ENCODE results near the gene SMIM45.

Gene SMIM45

DNA sequence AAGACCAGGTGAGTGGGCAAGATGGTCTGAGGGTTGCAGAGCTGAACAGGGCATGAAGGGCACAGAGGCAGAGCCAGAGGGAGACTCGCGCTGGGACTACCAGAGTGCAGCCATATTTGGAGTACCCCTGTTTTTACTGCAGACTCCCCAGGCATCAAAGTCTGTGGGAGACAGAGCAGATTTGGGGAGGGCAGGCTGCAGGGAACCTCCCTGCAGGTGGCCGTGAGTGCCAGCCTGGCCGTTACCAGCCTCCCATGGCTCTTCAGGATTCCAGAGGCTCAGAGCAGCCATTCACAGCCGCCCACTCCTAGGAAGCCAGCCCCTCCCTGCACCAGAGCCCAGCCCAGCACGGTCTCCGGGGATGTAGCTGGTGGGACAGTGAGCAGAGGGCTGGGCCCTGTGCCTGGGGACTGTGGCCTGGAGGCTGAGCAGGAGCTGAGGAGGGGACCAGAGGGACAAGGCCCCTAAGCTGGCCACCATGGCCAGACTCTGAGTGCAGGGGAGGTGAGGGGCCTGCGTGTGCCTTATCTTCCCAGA is 17.2 kb downstream of the SMIM45 start, which contains the start of gene SEPTIN3:
SEPTIN3 (plus strand) TSS at position 334 of the 537 bp plus-strand sequence. CDS start 2,050 bp downstream, outside the sequence.
- no peak for DNase-seq (ENCODE audit: low read depth, low spot score)

DNA sequence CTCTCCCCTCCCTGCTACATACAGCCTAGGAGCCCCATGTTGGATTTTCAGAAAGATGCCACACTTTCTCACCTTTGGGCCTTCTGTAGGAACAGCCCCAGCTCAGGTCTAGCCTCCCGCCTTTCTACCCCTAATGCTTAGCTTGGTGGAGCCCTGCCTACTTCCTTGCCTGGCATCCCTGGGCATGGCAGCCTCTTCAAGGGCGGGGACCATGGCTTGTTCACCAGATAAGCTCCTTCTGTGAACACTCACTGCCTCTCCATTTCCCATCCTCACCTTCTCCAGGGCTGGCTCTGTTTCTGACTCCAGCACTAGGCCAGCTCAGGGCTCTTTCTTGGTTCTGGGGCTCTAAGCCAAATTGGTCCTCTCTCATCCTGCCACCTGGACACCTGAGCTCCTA is 18.7 kb downstream of the SMIM45 start:
- no peak for DNase-seq (ENCODE audit: low read depth, low spot score)

DNA sequence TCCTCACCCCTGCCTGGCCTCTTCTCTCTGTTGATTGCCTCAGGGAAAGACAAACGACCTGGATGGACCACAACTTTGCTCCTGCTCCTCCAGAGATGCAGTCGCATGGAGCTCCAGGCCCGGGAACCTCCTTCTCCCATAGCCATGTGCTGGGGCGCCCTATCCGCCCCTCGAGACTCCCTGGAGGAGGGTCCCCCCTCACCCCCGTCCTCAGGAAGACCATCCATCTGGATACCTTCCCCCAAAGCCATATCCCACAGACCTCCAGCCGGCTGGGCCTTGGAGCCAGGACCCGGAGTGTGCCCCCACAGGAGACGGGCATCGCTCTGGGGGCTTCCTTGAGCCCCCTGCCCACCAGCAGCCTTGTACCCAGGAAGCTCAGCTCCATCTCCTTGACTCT is 19.5 kb downstream of the SMIM45 start:
- DNase-seq (ENCODE audit: low read depth, low spot score), result no peak

- DNase-seq (ENCODE audit: low read depth, low spot score), result no peak
These were observed 22.8 kb downstream of the SMIM45 start for GRCh38 chr22:41974691-41975290.

DNA sequence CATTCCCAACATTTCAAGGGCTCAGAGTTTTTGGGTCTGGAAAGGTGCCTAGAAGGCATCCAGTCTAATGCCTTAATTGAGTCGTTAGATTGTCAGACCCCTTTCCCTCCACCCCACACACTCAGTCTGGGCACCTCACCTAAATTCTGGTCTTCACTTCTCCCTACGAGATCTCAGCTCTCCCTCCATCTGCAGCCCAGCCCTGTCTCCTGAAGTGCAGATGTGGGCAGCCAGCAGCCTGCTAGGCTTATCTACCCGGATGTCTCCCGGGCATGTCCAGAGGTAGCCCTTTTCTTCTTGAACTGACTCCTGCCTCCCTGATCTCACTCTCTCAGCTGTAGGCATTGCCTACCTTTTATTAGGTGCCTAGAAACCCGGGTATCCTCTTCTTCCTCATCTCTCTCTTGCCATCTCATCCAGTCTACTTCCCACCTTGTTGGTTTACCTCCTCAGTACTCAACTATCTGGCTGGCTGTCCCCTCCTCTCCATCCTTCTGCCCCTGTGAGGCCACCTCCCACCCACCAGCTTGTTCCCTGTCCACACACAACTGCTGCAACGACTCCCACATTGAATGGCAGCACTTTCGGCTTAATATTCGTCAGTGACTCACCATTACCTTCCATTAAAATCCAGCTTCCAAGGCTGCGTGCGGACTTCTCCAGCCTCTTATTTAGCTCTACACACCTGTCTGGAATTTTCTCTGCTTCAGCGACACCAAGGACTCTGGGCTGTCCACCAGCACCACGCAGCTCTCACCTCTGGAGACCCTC is 23.5 kb downstream of the SMIM45 start:
- DNase-seq (ENCODE audit: low read depth, low spot score), result no peak

DNA sequence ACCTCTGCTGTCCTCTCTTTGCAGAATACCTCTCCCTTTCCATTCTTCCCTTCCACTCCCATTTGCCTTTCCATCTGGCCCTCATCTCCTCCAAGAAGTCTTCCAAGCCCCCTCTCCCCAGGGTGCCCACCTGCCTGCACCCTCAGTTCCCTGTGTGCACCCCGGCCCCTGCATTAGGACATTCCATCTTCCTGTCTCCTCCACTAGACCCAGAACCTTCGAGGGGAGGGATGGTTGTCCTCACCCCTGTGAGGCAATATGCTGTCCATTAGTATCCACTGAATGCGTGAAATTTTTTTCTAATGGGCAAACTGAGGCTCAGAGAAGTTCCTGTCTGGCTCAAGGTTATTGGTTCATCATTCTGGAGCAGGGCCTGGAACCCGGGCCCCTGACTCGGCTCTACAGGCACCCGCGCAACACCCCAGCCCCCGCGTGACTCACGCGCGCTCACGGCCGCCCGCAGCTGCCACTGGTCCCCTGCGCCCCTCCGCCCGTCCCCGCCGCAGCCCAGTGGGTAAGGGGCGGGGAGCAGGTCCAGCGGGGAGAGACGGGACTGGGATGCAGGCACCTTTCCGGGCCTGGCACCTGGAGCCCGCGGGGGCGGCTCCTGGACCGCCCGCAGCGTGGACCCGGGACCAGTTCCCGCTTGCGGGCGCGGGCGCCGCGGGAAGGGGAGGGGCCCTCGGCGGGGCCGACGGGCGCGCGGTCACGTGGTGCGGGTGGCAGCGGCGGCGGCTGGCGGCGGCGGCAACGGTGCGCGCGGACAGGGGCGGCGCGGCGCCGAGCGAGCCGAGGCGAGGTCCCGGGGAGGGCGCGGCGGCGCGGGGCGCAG is 24.3 kb downstream of the SMIM45 start:
- peak; percentile 48 for DNase-seq (ENCODE audit: low read depth, low spot score)

DNA sequence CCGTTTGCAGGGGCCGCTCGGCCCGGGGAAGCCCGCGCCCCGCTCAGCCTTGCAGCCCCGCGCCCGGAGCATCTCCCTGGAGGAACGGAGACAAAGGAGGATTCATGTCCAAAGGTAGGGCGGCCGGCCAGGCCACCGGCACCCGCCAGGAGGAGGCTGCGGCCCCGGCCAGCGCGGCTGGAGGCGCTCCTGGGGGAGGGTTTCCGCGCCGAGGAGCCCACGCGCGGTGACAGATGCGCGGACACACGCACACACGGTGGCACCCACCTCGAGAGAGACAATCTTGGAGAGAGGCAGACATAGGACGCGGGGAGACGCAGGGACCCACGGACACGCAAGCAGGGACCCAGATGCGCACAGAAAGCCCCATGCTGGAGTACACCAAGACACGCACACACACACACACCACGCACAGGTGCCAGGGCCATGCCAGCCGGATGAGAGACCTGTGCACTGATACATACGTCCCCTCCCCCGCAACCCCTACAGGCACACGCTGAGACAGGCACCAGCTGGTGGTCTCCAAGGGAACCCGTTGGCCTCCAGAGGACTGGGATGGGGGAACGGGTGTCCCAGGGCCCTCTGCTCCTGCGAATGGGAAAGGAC is 25.1 kb downstream of the SMIM45 start:
- peak; percentile 26 for DNase-seq (ENCODE audit: low read depth, low spot score)

DNA sequence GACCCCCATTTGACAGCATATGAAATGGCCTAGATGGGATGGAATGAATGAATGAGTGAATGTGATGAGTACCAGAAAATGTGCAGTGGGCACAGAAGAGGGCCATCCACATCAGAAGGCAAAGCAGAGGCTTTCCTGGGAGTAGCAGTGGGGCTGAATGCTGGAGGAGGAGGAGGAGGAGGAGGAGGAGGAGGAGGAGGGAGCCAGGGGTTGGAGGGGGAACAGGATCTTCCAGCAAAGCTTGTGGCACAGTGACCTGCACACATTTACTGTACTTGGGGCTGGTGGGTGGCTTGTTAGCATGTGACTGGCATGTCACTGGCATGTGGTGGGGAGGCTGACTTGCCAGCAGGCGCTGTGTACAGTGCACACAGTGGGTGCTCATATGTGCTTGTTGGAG is 26.8 kb downstream of the SMIM45 start:
- no peak for DNase-seq (ENCODE audit: low read depth, low spot score)

- no peak for DNase-seq (ENCODE audit: low read depth, low spot score)
These were observed 27.7 kb downstream of the SMIM45 start for GRCh38 chr22:41979423-41980250.

DNA sequence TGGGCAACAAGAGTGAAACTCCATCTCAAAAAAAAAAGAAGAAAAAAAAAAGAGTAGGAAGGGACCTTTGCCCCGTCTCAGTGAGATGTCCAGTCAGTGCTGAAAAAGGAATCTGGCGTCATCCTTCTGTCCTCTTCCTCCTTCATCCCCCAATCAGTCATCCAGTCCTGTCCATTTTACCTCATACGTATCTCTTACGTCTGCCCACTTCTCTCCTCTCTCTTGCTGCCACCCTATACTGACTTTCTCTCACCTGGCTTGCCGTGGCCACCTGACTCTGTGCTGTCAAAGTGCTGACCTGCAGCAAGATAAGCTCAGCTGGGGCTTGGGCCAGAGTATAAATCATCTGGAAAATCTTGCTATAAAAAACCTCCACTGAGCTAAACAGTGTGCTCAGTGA is 30.9 kb downstream of the SMIM45 start:
- DNase-seq (ENCODE audit: low read depth, low spot score), result no peak

GRCh38 chr22:41983513-41984405 is 31.8 kb downstream of the SMIM45 start:
- DNase-seq (ENCODE audit: low read depth, low spot score), result no peak

GRCh38 chr22:41987276-41987675 is 35.3 kb downstream of the SMIM45 start:
- no peak for DNase-seq (ENCODE audit: low read depth, low spot score)

DNA sequence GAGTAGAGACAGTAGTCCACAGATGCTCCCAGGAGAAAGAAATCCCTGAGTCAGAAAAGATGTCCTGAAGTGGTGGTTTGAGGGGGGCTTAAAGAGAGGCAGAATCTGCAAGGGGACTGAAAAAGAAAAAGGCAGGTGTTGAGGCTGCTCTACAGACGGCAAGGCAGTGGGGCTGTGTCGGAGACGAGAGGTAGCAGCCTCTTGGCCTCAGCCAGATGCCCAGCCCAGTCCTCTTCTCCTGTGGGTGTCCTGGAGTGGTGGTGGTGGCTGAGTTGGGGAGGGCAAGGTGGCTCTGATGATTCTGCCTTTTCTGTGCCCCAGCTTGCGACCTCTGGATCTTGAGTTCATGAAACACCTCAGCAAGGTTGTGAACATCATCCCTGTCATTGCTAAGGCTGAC is 37.3 kb downstream of the SMIM45 start:
- DNase-seq (ENCODE audit: low read depth, low spot score), result no peak

- DNase-seq (ENCODE audit: low read depth, low spot score), result no peak
These were observed 39.2 kb downstream of the SMIM45 start for GRCh38 chr22:41991111-41991510.

DNA sequence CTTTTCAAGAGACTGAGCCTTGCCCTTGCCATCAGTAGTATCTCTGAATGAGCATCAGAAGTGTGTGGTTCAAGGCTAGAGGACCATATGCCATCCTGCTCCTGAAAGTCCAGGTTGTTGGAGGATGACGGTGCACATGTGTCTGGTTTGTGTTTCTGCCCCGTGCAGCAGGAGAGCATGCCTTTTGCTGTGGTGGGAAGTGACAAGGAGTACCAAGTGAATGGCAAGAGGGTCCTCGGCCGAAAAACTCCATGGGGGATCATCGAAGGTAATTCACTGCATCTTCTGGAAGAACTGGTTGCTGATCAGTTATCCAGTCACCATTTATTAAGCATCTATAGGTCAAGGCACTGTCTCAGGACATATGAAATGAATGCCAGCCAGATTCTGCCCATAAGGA is 40.5 kb downstream of the SMIM45 start:
- DNase-seq (ENCODE audit: low read depth, low spot score), result no peak

DNA sequence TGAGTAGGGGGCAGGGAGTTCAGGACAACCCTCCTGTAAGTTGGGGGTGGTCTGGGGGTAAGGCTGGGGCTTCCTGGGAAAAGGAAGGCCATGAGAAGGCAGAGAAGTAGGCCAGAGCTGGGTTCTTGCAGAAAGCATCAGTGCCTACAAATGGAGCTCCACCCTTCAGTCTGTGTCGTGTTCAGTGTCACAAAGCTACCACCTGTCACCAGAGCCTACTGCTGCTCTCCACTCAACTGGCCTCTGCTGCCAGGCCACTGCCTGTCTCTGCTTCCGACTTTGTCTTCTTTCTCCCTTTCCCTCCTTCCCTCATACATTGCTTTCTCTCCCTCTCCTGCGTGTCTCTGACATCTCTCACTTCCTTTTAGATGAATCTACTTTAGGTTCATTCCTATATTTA is 43.3 kb downstream of the SMIM45 start:
- no peak for DNase-seq (ENCODE audit: low read depth, low spot score)

DNA sequence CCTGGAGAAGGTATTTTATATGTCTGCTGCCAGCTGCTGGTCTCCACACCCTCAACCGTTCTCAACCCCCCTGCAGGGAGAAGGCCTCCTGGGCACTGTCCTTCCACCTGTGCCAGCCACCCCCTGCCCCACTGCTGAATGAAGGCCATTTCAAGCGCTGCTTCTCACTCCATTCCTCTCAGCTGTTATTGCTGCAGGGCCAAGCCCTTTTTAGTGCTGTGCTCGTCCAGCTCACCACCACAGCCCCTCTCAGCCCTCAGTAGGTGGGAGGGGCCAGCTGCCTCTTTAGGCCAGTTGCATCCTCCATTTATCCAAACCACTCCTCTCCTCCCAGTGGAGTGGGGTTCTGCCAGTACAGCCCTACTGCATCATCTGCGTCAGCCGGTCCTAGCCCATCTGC is 44.9 kb downstream of the SMIM45 start:
- DNase-seq (ENCODE audit: low read depth, low spot score), result no peak

DNA sequence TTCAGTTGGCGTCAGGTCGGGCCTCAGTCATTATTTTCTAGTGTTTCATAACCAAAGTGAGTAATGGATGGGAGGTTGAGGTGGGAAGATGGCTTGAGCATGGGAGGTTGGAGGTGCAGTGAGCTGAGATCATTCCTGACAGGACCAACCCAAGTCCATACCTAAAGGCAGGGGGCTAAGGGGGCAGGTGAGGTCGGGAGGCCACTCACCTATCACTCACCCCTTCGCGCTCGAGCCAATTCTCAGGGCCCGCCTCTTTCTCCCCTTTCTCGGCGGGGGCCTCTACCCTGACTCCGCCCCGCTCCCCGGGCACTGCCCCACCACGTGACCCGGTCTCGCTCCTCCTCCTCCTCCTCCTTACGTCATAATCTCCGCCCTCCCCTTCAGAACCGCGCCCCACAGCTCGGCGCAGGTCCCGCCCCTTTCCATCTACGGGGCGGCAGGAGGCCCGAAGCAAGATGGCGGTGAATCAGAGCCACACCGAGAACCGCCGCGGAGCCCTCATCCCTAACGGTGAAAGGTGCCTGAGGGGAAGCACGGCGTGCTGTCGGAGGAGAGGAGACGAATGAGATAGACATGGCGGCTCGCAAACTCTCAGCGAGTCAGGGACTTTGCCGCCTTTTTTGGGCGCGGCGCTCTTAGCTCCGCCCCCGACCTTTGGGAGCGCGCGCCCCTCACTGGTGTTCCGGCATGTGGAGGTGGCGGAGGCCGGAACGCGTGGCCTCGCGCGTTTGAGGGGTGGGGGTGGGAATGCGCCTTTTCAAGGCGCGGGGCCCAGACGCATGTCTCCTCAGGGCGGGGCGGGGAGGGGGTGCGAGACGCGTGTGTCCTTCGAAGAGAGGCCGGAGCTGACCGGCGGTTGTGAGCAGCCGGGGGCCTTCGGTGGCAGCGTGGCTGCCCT is 46.7 kb downstream of the SMIM45 start, which contains the start of gene WBP2NL:
WBP2NL (plus strand) TSS at position 428 of the 901 bp plus-strand sequence; CDS start at position 459, 31 bp downstream.
- peak; percentile 88 for DNase-seq (ENCODE audit: low read depth, low spot score)

DNA sequence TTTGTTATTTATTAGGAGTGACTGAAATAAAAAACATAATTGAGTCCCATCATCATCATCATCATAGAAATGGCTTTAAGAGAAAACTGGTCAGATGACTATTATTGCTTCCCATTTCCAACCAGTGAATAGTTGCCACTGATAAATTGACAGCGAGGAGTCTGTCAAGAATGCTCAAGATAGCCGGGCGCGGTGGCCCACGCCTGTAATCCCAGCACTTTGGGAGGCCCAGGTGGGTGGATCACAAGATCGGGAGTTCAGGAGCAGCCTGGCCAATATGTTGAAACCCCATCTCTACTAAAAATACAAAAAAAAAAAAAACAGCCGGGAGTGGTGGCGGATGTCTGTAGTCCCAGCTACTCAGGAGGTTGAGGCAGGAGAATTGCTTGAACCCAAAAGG is 48.5 kb downstream of the SMIM45 start:
- DNase-seq (ENCODE audit: low read depth, low spot score), result no peak
